Measurements from ENCODE around the gene MAGI1.
"Not testable (repeated sequence)": the region's sequence is repeated elsewhere in the genome, so short reads cannot be mapped to it uniquely, and the experiment has no call there.

MAGI1 gene

GRCh38 chr3:65758438-65758837 is 280.3 kb downstream of the MAGI1 start:
- DNase-seq (ENCODE audit: low read depth, low spot score), result no peak

GRCh38 chr3:65752636-65753035 is 286.1 kb downstream of the MAGI1 start:
- no peak for DNase-seq (ENCODE audit: low read depth, low spot score)

GRCh38 chr3:65751123-65751700 is 287.5 kb downstream of the MAGI1 start:
- peak; percentile 62 for DNase-seq (ENCODE audit: low read depth, low spot score)

GRCh38 chr3:65749066-65749465 is 289.7 kb downstream of the MAGI1 start:
- no peak for DNase-seq (ENCODE audit: low read depth, low spot score)

GRCh38 chr3:65748326-65748725 is 290.4 kb downstream of the MAGI1 start:
- no peak for DNase-seq (ENCODE audit: low read depth, low spot score)

GRCh38 chr3:65746848-65747247 is 291.9 kb downstream of the MAGI1 start:
- DNase-seq (ENCODE audit: low read depth, low spot score), result no peak

GRCh38 chr3:65745306-65745705 is 293.4 kb downstream of the MAGI1 start:
- DNase-seq (ENCODE audit: low read depth, low spot score), result no peak

GRCh38 chr3:65742914-65743313 is 295.8 kb downstream of the MAGI1 start:
- no peak for DNase-seq (ENCODE audit: low read depth, low spot score)

- DNase-seq (ENCODE audit: low read depth, low spot score), result no peak
Measured at GRCh38 chr3:65741540-65741939, 297.2 kb downstream of the MAGI1 start.

GRCh38 chr3:65739901-65740541 is 298.7 kb downstream of the MAGI1 start:
- DNase-seq (ENCODE audit: low read depth, low spot score), result no peak

- no peak for DNase-seq (ENCODE audit: low read depth, low spot score)
Measured at GRCh38 chr3:65734792-65735191, 303.9 kb downstream of the MAGI1 start.

- no peak for DNase-seq (ENCODE audit: low read depth, low spot score)
Measured at GRCh38 chr3:65734382-65734781, 304.3 kb downstream of the MAGI1 start.

GRCh38 chr3:65733459-65733858 is 305.3 kb downstream of the MAGI1 start:
- no peak for DNase-seq (ENCODE audit: low read depth, low spot score)

- peak; percentile 81 for DNase-seq (ENCODE audit: low read depth, low spot score)
Measured at GRCh38 chr3:65732051-65732935, 306.4 kb downstream of the MAGI1 start.

GRCh38 chr3:65730449-65730848 is 308.3 kb downstream of the MAGI1 start:
- DNase-seq (ENCODE audit: low read depth, low spot score), result no peak

GRCh38 chr3:65729973-65730372 is 308.7 kb downstream of the MAGI1 start:
- DNase-seq (ENCODE audit: low read depth, low spot score), result no peak

GRCh38 chr3:65729555-65729954 is 309.2 kb downstream of the MAGI1 start:
- DNase-seq (ENCODE audit: low read depth, low spot score), result peak; percentile 75

- no peak for DNase-seq (ENCODE audit: low read depth, low spot score)
Measured at GRCh38 chr3:65728138-65728537, 310.6 kb downstream of the MAGI1 start.

GRCh38 chr3:65723985-65724384 is 314.7 kb downstream of the MAGI1 start:
- DNase-seq (ENCODE audit: low read depth, low spot score), result no peak

- DNase-seq (ENCODE audit: low read depth, low spot score), result no peak
Measured at GRCh38 chr3:65723011-65723410, 315.7 kb downstream of the MAGI1 start.

GRCh38 chr3:65720989-65721737 is 317.6 kb downstream of the MAGI1 start:
- no peak for DNase-seq (ENCODE audit: low read depth, low spot score)

GRCh38 chr3:65719639-65720038 is 319.1 kb downstream of the MAGI1 start:
- DNase-seq (ENCODE audit: low read depth, low spot score), result not testable (repeated sequence)

Data from astrocyte of the hippocampus (primary cell).